H9 (cell line): Measurements from ENCODE around the gene POU2F2. TPM values are rescaled to one million over a fixed set of nuclear protein-coding genes. Genes with fewer than 3 reads are reported as not detected.

ENCODE experiments used
- DNase-seq: peaks from one replicate; pipeline ENCODE4 v3.0.0-alpha.2; 2017
- H2AFZ ChIP-seq: one replicate; pipeline ENCODE4 v1.6.1; 2013; ENCODE audit warnings: mild to moderate bottlenecking, low read length, control low read depth, moderate library complexity
- H2AK5ac ChIP-seq: 2 replicates; pipeline ENCODE4 v1.6.1; 2013; ENCODE audit warnings: low read length, control low read depth, mixed read lengths; ENCODE audit not compliant: insufficient read length
- H2BK120ac ChIP-seq: one replicate; pipeline ENCODE4 v1.6.1; 2013; ENCODE audit warnings: low read depth, mild to moderate bottlenecking, low read length, control low read depth, inconsistent platforms; ENCODE audit not compliant: poor library complexity, severe bottlenecking
- H2BK12ac ChIP-seq: 2 replicates; pipeline ENCODE4 v1.6.1; 2013; ENCODE audit warnings: low read length, control low read depth, mixed read lengths, low read depth; ENCODE audit not compliant: insufficient read length
- H2BK15ac ChIP-seq: 2 replicates; pipeline ENCODE4 v1.6.1; 2013; ENCODE audit warnings: low read depth, low read length, control low read depth
- H2BK20ac ChIP-seq: one replicate; pipeline ENCODE4 v1.6.1; 2013; ENCODE audit warnings: low read depth, mild to moderate bottlenecking, low read length, control low read depth, inconsistent platforms; ENCODE audit not compliant: poor library complexity, severe bottlenecking
- H2BK5ac ChIP-seq: 2 replicates; pipeline ENCODE4 v1.6.1; 2013; ENCODE audit warnings: low read length, control low read depth, mixed read lengths; ENCODE audit not compliant: insufficient read length
- H3K14ac ChIP-seq: 2 replicates; pipeline ENCODE4 v1.6.1; 2013; ENCODE audit warnings: low read length, control low read depth; ENCODE audit not compliant: insufficient read depth
- H3K18ac ChIP-seq: 2 replicates; pipeline ENCODE4 v1.6.1; 2013; ENCODE audit warnings: low read depth, mild to moderate bottlenecking, mixed read lengths, low read length, control low read depth; ENCODE audit not compliant: insufficient read length
- H3K23ac ChIP-seq: 2 replicates; pipeline ENCODE4 v1.6.1; 2013; ENCODE audit warnings: low read length, control low read depth, mixed read lengths, low read depth; ENCODE audit not compliant: insufficient read length
- H3K23me2 ChIP-seq: 2 replicates; pipeline ENCODE4 v1.6.1; 2013; ENCODE audit warnings: low read depth, mild to moderate bottlenecking, mixed read lengths, low read length, control low read depth; ENCODE audit not compliant: insufficient read length, poor library complexity, severe bottlenecking
- H3K27ac ChIP-seq: 2 replicates; pipeline ENCODE4 v1.5.1; 2013; ENCODE audit warnings: low read length, control low read depth, mixed read lengths, low read depth; ENCODE audit not compliant: insufficient read length
- H3K27me3 ChIP-seq: 2 replicates; pipeline ENCODE4 v1.6.1; 2013; ENCODE audit warnings: low read length, control low read depth, inconsistent platforms; ENCODE audit not compliant: insufficient read depth
- H3K4ac ChIP-seq: 2 replicates; pipeline ENCODE4 v1.6.1; 2013; ENCODE audit warnings: low read depth, mild to moderate bottlenecking, control low read depth, inconsistent platforms, low read length, moderate library complexity
- H3K4me1 ChIP-seq: 2 replicates; pipeline ENCODE4 v1.6.1; 2013; ENCODE audit warnings: low read length, control low read depth, inconsistent platforms; ENCODE audit not compliant: insufficient read depth
- H3K4me2 ChIP-seq: 2 replicates; pipeline ENCODE4 v1.6.1; 2013; ENCODE audit warnings: low read length, control low read depth, mixed read lengths; ENCODE audit not compliant: insufficient read length, insufficient read depth
- H3K56ac ChIP-seq: 2 replicates; pipeline ENCODE4 v1.6.1; 2013; ENCODE audit warnings: low read depth, mild to moderate bottlenecking, mixed read lengths, low read length, control low read depth; ENCODE audit not compliant: insufficient read length
- H3K79me1 ChIP-seq: 2 replicates; pipeline ENCODE4 v1.6.1; 2013; ENCODE audit warnings: low read depth, mild to moderate bottlenecking, moderate library complexity, low read length, control low read depth, inconsistent platforms; ENCODE audit not compliant: insufficient read depth, poor library complexity, severe bottlenecking
- H3K79me2 ChIP-seq: 2 replicates; pipeline ENCODE4 v1.6.1; 2013; ENCODE audit warnings: low read length, control low read depth, inconsistent platforms; ENCODE audit not compliant: insufficient read depth
- H3K9ac ChIP-seq: 2 replicates; pipeline ENCODE4 v1.6.1; 2013; ENCODE audit warnings: low read length, control low read depth, mixed read lengths; ENCODE audit not compliant: insufficient read length; ENCODE audit errors: extremely low read depth
- H3K9me3 ChIP-seq: one replicate; pipeline ENCODE4 v1.6.1; 2013; ENCODE audit warnings: low read depth, low read length, inconsistent platforms; ENCODE audit not compliant: control insufficient read depth
- H3T11ph ChIP-seq: one replicate; pipeline ENCODE4 v1.6.1; 2013; ENCODE audit warnings: mild to moderate bottlenecking, low read length, control low read depth, inconsistent platforms
- H4K20me1 ChIP-seq: one replicate; pipeline ENCODE4 v1.6.1; 2013; ENCODE audit not compliant: control insufficient read depth, insufficient read length, insufficient read depth
- H4K5ac ChIP-seq: 2 replicates; pipeline ENCODE4 v1.6.1; 2013; ENCODE audit warnings: low read depth, mild to moderate bottlenecking, mixed read lengths, low read length, control low read depth; ENCODE audit not compliant: insufficient read length
- H4K8ac ChIP-seq: replicated peaks from 2 replicates; pipeline ENCODE4 v1.6.1; 2013; ENCODE audit warnings: low read length, control low read depth, mixed read lengths, low read depth; ENCODE audit not compliant: insufficient read length
- H4K91ac ChIP-seq: 2 replicates; pipeline ENCODE4 v1.6.1; 2013; ENCODE audit warnings: low read depth, mild to moderate bottlenecking, moderate library complexity, mixed read lengths, low read length, control low read depth; ENCODE audit not compliant: insufficient read length
- H3K27ac Mint-ChIP-seq, 3 experiments: 2 replicates in 2 of 3; 3 replicates in 1 of 3; pipeline ENCODE4 v1.8.0; 2020 to 2021; ENCODE audit warnings: mixed read lengths in 3 of 3, mild to moderate bottlenecking in 1 of 3, moderate library complexity in 1 of 3
- H3K27me3 Mint-ChIP-seq: 2 replicates; pipeline ENCODE4 v1.8.0; 2021; ENCODE audit warnings: low read depth, mild to moderate bottlenecking, moderate library complexity, mixed read lengths
- H3K36me3 Mint-ChIP-seq, 3 experiments: 2 replicates in 2 of 3; 3 replicates in 1 of 3; pipeline ENCODE4 v1.8.0; 2020 to 2021; ENCODE audit warnings: low read depth in 3 of 3, mixed read lengths in 3 of 3; ENCODE audit not compliant: insufficient read depth in 1 of 3
- H3K4me1 Mint-ChIP-seq, 2 experiments: 2 replicates each; pipeline ENCODE4 v1.8.0; 2020; ENCODE audit warnings: mixed read lengths in 2 of 2
- H3K4me3 Mint-ChIP-seq, 2 experiments: 2 replicates in 1 of 2; 3 replicates in 1 of 2; pipeline ENCODE4 v1.8.0; 2020 to 2021; ENCODE audit warnings: mild to moderate bottlenecking in 2 of 2, mixed read lengths in 2 of 2, moderate library complexity in 1 of 2
- H3K9me3 Mint-ChIP-seq, 2 experiments: 2 replicates in 1 of 2; 3 replicates in 1 of 2; pipeline ENCODE4 v1.8.0; 2020; ENCODE audit warnings: mild to moderate bottlenecking in 2 of 2, mixed read lengths in 2 of 2, moderate library complexity in 1 of 2
- WGBS: extraction: QIAGEN DNeasy Blood & Tissue Kit; methylation state at CpG from one replicate; pipeline ENCODE4 v1.1.7; 2013; ENCODE audit warnings: missing lambda C conversion rate, low lambda C conversion rate, mixed read lengths; ENCODE audit not compliant: insufficient read length; ENCODE audit errors: extremely low coverage; 5-methylcytosine and 5-hydroxymethylcytosine counted together
- total RNA-seq: library from RNA; stranded (reverse); gene quantifications from 2 replicates; pipeline ENCODE4 v1.2.1, GENCODE V29; 2021
- TF ChIP-seq, protein P1 (sequence below): fragments of 200-600 bp; sonication (generic); conservative IDR thresholded peaks from 3 replicates; pipeline ENCODE4 v1.8.0; 2021; ENCODE audit warnings: antibody characterized with exemption, mild to moderate bottlenecking

POU2F2 gene
- total RNA-seq, 1 experiment from 2014 or later = 2.9 TPM

- Mint-ChIP-seq H3K4me3 (no peak overlapping the region; a peak in 1 of 5 replicates), H3K9me3 (no peaks in the 10 kb centered on the region), H3K27me3 (no peaks in the 10 kb centered on the region; the same call in 1 of the 2 replicates), H3K36me3 (peaks cover 59 to 86% (median 81%) of the 10 kb centered on the region in 3 experiments), H3K4me1 (no peaks in the 10 kb centered on the region), H3K27ac (no peak overlapping the region; a peak in 1 of 7 replicates)
- no peak overlapping the region for H3K9ac ChIP-seq
- no peak overlapping the region for H2BK120ac ChIP-seq
- H2BK12ac ChIP-seq = no peak overlapping the region
- no peaks in the 10 kb centered on the region for H3K27me3 ChIP-seq
- no peak overlapping the region for H2AK5ac ChIP-seq
- no CpG with 5 or more reads among the region's 13 CpGs for WGBS
- no peaks in the 10 kb centered on the region for H3K4me1 ChIP-seq
- H2BK20ac ChIP-seq = no peak overlapping the region
- H2AFZ ChIP-seq = no peak overlapping the region
- no peak overlapping the region for H2BK5ac ChIP-seq
- no peak for DNase-seq
- H4K91ac ChIP-seq = no peak overlapping the region
- H2BK15ac ChIP-seq = no peak overlapping the region
- H4K5ac ChIP-seq = no peak overlapping the region
- no peak overlapping the region for H3K14ac ChIP-seq
- no peaks in the 10 kb centered on the region for H3K23me2 ChIP-seq
- H3K4me2 ChIP-seq = no peak overlapping the region
- H3K4ac ChIP-seq = no peak overlapping the region
- H4K8ac ChIP-seq = no peak overlapping the region
- no peak overlapping the region for H3K27ac ChIP-seq
- peaks cover under 1% of the 10 kb centered on the region for H4K20me1 ChIP-seq
- H3K79me1 ChIP-seq = no peaks in the 10 kb centered on the region
- H3T11ph ChIP-seq = no peak overlapping the region
- H3K18ac ChIP-seq = no peak overlapping the region
- no peaks in the 10 kb centered on the region for H3K79me2 ChIP-seq
- TF ChIP-seq, protein P1, sequence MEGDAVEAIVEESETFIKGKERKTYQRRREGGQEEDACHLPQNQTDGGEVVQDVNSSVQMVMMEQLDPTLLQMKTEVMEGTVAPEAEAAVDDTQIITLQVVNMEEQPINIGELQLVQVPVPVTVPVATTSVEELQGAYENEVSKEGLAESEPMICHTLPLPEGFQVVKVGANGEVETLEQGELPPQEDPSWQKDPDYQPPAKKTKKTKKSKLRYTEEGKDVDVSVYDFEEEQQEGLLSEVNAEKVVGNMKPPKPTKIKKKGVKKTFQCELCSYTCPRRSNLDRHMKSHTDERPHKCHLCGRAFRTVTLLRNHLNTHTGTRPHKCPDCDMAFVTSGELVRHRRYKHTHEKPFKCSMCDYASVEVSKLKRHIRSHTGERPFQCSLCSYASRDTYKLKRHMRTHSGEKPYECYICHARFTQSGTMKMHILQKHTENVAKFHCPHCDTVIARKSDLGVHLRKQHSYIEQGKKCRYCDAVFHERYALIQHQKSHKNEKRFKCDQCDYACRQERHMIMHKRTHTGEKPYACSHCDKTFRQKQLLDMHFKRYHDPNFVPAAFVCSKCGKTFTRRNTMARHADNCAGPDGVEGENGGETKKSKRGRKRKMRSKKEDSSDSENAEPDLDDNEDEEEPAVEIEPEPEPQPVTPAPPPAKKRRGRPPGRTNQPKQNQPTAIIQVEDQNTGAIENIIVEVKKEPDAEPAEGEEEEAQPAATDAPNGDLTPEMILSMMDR = no peak
- no peak overlapping the region for H3K23ac ChIP-seq
- H3K56ac ChIP-seq = no peak overlapping the region
- no peaks in the 10 kb centered on the region for H3K9me3 ChIP-seq
Observed at GRCh38 chr19:42059196-42059595, 73.0 kb downstream of the POU2F2 start.
